Retina (tissue), 1 donor: ENCODE data around the gene DUSP14.
"Not testable (repeated sequence)": the region's sequence is repeated elsewhere in the genome, so short reads cannot be mapped to it uniquely, and the experiment has no call there.

Experiments used
- DNase-seq: peaks from one replicate; pipeline ENCODE4 v3.0.0-alpha.2; 2016

Gene DUSP14

DNA sequence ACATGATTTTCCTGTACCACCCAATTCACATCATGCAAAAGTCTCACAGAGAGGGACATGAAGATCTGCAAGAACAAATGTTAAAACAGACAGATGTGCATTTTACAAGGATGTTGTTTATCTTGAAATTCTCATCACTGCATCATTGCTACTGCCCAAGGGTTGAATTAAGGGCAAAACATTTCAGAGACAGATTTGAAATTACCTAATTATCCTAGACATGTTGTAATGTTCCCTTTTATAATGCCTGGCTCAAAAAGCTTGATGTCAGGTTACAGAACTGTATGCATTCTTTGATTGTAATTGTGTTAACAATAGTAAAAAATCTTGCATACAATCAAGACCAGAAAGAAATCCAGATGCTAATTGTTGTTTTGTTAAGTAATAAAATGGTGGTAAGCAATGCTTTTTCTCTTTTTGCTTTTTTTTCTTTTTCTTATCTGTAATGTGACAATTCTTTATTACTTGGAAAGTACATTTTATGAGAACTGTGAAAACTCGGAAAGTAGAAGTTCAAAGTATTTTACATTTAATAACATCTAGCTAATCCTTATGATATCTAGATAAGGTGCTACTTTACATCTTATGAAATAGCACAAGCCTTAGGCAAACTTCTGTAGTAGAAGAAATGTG is 3.6 kb upstream of the DUSP14 start:
- no peak for DNase-seq

DNA sequence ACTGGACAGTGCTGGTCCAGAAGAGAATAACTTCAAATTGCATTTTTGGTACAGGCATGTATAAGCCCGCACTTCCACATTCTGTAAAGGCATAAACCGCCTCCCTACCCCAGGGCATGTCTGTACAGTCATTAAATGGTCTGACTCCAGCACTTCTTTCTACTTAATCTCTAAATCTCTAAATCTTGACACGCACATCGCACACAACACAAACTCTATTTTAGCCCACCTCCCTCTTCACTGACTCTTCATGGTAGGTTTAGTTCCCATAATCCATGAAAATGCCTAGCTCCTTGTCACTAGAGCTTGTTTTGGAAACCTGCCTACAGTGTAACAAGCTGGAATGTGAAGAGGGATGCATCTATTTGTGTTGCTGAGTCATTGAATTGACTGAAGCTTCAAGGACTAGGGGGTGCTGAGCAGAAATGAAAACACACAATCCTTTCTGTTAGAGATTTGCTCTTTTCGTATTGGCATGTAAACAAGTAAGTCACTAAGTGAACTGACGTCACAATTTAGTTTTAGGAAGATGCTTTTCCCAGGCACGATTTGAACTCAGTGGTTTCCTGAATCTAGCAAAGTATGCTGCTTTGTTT is 1.6 kb upstream of the DUSP14 start:
- peak; percentile 25 for DNase-seq

DNA sequence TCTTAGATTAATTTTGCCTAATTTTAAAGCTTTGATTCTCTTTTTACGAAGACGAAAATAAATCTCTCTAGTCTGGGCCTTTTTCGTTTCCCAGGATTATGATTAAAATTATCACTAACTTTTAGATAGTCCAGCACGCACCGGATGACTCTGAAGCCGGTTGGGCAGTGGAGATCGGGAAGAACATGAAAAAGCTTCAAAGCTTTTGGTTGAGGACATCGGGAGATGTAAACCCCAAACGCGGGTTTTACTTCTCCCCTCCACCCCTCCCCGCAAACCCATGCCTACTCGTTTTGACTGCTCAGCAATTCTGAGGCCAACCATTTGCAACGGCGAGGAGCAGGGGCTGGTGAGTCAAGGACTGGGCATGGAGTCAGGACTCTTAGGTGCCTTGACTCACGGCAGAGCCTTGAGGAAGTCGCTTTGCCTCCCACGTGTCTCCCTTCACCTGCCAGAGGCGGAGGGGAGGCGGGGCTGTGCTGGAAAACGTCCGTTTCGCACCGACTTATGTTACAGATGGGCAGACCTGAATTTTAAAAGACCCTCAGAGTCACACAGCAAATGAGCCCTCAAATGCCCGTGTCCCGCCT is 989 bp upstream of the DUSP14 start:
- no peak for DNase-seq

DNA sequence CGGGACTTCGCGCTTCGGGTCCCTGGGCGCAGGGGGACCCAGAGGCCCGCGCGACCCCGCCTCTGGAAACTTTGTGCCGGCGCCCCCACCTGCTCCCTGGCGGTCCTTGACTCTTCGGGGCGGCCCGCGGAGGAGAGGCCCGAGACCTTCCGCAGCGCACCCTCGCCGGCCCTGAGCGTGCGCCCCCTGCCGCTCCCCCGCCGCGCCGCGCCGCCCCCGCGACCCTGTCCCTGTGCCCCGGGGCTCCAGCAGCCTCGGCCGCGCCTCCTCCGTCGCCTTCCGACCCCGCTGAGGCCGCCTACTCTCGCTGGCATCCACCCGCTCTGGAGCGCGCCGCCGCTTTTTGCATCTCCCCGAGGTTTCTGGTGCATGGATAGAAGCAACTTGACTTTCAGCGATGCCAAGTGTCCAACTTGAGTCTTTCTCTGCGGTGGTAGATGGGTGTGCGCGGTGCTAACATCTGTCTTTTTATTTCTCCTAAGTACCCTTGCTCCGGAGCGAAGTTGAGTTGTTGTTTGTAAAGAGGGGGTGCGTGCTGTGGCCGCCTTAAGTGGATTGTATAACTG is 414 bp downstream of the DUSP14 start:
- DNase-seq = peak; percentile 75

DNA sequence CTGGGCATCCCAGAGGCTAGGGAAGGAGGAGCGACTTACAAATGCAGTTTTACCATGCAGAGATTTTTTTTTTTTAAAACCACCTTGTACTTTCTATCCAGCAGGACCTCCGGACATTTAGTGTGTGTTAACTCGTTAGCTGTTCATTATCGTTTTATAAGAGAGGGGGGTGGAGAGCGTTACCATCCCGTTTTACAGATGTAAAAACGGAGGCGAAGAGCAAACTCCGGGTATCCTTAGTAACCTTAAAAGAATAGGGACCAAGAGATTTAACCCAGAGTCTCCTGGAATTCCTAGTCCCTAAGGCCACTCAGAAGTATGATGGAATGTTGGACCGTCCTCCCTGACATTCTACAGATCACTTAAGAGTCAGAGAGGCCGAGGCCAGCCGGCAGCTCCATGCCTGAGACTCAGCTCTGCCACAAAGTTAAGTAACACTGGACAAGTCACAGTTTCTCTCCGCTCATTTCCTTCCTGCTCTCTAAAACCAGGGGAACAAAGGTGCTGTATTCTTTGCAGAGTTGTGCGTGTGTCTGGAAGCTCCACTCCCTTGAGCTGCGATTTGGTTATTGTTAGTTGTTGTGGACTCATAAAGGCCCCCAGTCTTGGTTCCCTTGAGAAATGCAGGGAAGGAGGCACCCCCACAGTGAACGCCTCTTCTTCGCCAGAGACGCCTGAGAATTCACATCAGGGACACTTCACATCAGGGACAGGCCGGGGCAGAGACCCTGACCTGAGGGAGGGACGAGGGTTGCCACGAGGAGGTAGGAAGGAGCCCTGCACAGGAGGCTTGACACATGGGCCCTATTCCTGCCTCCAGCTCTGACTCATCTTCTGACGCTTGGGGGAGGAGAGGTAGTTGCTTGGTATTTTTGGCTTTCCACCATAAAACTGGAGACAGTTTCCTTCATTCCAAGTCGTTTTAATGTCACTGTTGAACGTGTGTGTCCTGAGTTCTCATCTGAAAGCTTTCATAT is 1.2 kb downstream of the DUSP14 start:
- peak; percentile 36 for DNase-seq

DNA sequence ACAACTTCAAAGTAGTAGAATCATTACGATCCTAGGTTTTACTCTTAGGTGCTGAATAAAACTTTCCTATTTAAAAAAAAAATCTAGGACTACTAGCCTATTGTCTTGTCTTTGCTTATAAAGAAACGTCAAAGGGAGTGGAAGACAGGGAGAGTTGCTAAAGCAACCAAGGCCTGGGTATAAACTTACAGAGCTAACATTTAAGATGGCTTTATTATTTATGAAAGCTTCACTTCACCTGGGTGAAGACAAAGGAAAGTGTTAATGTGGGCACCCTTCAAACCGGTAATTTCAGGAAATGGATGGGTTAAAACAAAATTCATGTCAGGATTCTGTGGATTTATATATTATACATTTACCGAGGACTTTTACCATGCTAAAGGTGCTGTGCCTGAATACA is 2.5 kb downstream of the DUSP14 start:
- no peak for DNase-seq

DNA sequence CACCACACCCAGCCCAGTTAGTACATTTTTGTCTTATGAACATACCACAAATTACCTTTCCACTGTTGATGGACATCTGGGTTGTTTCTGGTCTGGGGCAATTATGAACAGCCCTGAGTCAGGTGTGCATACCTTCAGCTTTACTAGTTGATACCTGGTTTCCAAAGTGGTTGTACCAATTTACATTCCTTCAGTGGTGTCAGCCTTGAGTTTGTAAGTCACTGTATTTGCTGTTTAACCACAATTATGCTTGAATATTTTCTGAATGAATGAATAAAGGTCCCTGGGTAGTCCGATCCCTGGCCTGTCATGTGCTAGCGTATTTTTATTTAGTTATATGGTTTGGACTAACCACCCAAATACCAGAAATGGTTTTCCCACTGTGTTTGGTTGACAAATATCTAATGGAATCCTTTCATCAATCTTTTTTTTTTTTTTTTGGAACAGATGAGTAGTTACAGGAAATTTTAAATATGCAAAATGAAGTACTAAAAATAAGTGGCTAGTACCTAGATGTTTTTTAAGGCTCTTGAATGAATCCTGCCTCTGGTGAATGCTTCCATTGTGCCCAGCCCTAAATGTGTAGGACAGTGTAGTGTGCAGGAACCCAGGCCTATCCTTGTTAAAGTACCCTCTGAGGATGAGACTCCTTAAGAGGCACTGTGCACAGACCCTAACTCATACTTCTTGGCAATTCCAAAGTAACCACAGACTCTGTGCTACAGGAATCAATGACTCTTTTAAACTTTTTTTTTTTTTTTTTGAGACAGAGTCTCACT is 3.7 kb downstream of the DUSP14 start:
- no peak for DNase-seq

DNA sequence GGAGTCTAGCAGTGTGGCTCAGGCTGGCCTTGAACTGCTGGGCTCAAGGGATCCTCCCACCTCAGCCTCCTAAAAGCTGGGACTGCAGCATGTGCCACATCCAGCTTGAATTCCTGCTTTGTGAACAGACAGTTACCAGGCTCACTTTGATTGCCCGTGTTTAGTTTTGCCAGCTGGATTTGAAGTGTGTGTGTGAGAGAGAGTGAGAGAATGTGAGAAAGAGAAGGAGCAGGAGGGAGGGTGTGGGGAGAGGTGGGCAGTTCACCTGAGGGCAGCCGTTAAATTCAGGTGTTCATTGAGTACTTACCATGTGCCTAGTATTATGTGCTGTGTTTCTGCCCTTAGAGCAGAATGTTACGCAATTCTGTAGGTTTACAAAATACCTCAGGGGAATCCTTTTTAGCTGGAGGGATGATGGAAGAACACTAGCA is 4.7 kb downstream of the DUSP14 start:
- DNase-seq = no peak

DNA sequence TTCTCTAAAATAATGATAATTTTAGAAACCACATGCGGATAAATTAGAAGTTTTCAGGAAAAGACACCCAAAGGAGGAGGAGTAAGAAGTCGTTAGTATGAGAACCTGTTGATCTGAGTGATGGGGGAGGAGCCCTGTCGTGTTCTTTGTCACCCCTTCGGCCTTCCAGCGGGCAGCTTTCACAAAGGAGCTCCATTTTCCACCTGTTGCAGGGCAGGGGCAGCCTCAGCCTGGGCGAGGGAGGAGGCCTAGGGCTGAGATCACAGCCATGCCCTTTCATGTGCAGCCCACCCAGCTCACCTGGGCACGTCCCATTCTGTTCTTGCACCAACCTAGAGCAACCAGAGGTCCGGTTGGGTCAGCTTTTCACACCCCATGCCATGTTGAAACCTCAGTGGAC is 5.3 kb downstream of the DUSP14 start:
- no peak for DNase-seq

DNA sequence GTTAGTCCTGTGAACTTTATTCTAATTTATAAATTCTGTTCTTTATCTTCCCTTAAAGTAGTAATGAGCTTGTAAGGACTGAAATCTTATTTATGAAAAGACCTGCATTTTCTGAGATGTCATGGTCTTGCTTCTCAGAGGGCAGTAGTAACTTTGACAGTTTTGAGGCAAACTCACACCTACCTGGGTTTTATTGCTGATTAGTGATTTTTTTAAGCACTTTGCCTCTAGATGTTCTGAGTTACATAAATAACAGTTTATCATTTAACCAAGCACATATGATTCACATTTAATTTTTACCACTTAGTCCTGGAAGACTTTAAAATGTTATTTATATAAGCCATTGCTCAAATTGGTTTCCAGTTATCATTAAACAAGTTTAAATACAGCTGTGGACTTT is 10.7 kb downstream of the DUSP14 start:
- no peak for DNase-seq

DNA sequence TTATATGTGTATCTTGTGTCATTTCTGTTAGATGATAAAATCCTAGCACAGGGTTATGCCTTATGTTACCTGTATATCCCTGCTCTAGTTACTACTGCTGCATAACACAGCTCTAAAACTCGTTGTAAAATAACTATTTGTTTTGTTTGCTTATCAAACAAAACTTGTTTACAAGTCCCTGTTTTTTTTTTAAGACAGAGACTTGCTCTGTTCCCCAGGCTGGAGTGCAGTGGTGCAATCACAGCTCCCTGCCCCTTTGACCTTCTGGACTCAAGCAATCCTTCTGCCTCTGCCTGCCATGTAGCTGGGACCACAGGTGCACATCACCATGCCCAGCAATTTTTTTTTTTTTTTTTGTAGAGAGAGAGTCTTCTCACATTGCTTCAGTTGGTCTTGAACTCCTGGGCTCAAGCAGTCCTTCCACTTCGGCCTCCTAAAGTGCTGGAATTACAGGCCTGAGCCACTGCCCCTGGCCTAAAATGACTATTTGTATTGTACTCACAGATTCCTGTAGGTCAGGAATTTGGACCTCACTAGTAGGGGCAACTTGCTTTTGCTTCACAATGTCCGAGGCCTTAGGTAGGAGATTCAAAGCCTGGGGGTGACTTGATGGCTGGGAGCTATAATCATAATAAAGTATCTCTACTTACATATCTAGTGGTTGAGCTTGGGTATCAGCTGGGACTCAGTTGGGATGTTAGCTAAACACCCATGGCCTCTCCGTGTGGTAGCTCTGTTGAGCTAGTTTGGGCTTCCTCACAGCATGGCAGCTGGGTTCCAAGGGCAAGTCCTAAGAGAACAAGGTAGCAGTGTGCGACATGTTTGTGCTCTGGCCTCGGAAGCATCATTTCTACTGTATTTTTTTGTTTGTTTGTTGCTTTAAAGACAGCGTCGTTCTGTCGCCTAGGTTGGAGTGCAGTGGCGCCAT is 12.6 kb downstream of the DUSP14 start:
- DNase-seq = no peak

DNA sequence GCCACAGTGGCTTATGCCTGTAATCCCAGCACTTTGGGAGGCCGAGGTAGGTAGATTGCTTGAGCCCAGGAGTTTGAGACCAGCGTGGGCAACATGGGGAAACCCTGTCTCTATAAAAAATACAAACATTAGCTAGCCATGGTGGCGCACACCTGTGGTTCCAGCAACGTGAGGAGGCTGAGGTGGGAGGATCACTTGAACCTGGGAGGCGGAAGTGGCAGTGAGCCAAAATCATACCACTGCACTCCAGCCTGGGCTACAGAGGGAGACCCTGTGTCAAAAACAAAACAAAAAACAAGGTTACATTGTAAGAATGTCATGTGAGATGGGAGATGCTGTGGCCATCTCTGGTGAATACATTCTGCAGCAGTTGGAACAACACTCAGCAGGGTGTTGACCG is 13.5 kb downstream of the DUSP14 start:
- no peak for DNase-seq

DNA sequence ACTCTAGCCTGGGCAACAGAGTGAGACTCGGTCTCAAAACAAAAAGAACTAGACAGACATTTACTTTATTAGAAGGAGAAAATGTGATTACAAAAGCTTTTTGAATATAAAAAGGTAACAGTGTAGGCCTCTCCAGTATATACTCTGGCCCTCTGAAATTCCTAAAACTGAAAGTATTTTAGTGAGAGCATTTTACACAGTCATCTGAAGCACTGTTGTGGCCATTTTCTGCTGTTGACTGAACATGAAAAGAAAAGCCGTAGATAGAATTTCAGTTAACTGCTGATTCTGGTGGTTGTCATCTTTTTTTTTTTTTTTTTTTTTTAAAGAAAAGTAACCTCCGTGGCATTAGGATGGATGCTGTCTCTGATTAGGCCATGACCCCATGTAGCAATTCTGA is 15.6 kb downstream of the DUSP14 start:
- DNase-seq = no peak

DNA sequence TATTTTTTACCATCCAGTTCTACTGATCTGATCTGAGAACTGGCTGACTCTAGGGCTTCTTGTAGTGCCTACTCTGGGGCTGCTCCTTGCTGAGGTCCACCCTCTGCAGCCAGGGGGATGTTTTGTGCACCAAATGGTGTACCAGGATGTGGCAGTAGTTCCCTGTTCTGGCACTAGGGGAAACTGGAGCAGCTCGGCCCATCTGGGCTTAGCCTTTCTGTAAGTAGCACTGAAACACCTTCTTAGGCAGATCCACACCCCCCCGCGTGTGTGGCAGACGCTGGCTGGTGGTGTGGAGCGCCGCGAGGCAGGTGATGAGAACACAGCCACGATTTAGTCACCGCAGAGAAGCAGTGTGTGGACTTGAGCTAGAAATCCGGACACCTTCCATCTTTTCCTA is 17.0 kb downstream of the DUSP14 start:
- no peak for DNase-seq

DNA sequence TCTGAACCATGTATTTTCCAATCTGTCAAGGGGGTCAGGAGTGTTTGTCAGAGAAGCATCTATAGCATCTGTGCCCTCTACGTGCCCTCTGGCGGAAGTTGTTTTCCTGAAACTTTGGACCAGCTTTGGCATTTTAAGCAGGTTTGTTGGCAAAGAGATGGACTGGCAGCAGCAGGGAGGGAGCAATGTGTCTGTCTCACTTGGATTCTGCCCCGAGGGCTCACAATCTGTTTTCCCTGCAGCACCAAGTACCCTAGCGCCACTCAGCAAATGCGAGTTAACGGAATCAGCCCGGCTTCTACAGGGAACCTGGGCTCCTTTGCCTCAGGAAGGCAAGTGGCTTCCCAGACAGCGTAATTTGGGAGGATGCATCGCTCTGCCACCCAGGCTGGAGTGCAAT is 17.4 kb downstream of the DUSP14 start:
- DNase-seq = no peak

DNA sequence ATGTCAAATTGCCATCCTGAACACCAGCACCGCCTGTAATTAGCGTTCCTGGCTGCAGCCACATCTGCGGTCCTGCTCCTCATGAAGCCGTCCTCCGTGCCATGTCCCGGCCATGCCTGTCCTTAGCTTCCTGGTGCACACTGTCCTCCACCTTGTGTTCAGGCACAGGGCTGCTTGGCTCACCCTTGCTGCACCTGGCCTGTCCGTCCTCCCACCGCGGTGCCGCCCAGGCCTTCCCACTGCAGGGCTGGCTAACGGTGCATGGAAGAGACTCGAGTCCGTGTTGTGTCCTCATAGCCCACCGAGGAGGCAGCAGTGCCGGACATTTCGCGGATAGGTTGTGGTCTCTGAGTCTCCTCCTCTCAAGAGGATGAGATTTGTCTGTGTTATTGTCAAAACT is 20.4 kb downstream of the DUSP14 start:
- DNase-seq = no peak

DNA sequence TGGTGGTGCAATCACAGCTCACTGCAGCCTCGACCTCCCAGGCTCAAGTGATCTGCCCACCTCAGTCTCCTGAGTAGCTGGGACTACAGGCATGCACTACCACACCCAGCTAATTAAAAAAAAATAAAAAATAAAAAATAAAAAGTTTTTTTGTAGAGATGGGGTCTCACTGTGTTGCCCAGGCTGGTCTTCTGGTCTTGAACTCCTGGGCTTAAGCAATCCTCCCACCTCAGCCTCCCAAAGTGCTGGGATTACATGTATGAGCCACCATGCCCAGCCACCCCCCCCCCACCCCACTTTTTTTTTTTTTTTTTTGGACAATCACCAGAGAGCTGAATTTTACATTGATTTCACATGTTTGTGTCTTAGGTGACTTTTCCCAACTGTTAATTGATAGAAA is 22.0 kb downstream of the DUSP14 start:
- not testable (repeated sequence) for DNase-seq

DNA sequence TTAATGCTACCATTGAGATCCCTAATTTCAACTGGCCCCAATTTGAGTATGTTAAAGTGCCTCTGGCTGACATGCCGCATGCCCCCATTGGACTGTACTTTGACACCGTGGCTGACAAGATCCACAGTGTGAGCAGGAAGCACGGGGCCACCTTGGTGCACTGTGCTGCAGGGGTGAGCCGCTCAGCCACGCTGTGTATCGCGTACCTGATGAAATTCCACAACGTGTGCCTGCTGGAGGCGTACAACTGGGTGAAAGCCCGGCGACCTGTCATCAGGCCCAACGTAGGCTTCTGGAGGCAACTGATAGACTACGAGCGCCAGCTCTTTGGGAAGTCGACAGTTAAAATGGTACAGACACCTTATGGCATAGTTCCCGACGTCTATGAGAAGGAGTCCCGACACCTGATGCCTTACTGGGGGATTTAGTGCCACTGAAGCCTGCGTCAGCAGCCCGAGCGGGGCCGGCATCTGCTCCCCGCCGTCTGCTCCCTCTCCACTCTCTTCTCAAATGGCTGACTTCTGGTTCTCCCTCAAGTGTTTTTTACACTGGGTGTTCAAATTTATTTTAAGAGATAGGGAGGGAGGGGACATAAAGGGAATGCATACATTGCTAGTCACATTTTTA is 22.9 kb downstream of the DUSP14 start:
- no peak for DNase-seq

DNA sequence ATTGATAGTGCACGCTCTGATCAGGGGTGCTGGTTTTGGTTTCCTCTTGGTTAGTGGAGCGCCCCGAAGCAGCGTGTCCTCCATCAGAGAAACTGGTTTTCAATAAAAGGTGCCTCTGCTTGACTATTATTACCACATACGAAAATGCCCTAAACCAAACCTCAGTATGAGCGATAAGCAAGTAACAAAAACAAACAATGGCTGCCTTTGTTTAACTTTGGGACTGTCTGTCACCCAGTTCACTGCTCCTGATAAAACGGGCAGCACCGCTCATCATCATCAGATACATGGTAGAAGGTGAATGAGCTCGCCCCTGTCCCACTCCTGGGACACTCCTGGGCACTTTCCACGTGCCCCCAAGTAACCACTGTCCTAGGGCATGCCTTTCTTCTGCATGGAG is 24.0 kb downstream of the DUSP14 start:
- DNase-seq = no peak

DNA sequence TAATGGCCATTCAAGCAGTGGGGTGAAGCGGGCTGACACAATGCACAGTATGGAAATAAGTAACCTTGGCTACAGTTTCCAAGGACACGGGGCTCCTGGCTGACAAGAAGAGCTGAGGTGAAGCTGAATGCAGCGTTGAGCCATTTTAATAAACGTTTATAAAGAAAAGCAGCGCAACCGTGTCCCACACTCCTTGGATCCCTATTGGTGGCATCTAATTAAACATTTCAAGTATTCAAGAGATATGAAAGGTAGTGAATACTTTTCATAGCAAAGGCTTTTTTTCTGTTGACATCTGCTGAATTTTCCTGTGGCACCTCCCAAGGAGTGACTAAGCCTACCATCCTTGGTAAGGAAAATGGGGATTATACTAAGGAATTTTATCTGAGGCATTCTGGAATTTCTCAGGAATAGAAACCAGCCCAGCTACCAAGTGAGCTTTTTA is 26.5 kb downstream of the DUSP14 start:
- DNase-seq = peak; percentile 28

DNA sequence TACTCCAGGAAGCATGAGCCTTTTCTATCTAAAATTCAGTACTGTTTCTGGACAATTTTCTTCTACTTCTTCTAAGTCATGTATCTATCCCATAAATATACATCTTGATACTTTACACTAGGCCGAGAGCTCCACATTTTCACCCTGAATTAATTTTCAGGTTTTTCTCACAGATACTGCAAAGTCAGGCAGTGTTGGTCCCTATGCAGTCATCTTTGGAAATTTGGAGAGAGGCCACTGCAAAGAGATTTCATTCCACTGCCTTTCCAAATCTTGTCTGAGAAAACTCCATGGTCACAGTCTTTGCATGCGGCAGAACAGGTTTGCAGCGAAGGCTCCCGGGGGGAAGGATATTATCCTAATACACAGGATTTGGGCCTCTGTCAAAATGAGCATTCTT is 28.2 kb downstream of the DUSP14 start:
- DNase-seq = no peak
